Measurements from ENCODE around the gene CPO. TPM values are rescaled to one million over a fixed set of nuclear protein-coding genes. Genes with fewer than 3 reads are reported as not detected.

Gene CPO
- polyA plus RNA-seq, 1 donor (not counting 4 experiments of a cell fraction or from before 2014, with no cell fraction given): 0.25 TPM

DNA sequence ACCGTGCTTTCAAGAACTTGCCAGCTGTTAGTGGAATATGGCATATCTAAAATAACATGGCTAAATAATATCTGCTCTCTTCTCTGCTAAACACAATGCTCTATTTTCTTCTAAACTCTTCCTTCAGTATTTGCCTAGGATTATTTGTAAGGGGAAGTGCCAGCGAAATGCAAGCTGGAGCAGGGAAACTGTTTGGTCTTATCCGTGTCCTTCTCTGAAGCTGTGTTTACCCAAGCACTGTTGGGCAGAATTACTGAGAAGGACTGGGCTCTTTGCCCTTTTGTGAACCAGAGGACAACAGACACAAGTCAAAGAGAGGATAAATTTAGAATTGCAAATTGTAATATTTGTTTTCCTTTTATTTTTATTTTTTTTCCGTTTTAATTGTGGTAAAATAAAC, 23.6 kb downstream of the CPO start:
- H3K27ac ChIP-seq (ENCODE audit: control insufficient read depth, insufficient read depth, low read length): no peak overlapping the region
- H3K36me3 ChIP-seq (ENCODE audit: control insufficient read depth in 2 of 2, extremely low read depth in 1 of 2, insufficient read depth in 2 of 2, low read length in 2 of 2): no peaks in the 10 kb centered on the region
- peak overlapping the region; percentile 71 for H2AFZ ChIP-seq (ENCODE audit: control insufficient read depth, low read length)
- DNase-seq (ENCODE audit: low read depth, low spot score) (no peak), FAIRE-seq (peak; percentile 78)
- TF ChIP-seq, protein P1, sequence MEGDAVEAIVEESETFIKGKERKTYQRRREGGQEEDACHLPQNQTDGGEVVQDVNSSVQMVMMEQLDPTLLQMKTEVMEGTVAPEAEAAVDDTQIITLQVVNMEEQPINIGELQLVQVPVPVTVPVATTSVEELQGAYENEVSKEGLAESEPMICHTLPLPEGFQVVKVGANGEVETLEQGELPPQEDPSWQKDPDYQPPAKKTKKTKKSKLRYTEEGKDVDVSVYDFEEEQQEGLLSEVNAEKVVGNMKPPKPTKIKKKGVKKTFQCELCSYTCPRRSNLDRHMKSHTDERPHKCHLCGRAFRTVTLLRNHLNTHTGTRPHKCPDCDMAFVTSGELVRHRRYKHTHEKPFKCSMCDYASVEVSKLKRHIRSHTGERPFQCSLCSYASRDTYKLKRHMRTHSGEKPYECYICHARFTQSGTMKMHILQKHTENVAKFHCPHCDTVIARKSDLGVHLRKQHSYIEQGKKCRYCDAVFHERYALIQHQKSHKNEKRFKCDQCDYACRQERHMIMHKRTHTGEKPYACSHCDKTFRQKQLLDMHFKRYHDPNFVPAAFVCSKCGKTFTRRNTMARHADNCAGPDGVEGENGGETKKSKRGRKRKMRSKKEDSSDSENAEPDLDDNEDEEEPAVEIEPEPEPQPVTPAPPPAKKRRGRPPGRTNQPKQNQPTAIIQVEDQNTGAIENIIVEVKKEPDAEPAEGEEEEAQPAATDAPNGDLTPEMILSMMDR (optimal IDR thresholded peaks at IDR 0.05 in 1 of 3, IDR thresholded peaks at IDR 0.05 in 1 of 3, conservative IDR thresholded peaks at IDR 0.05 in 1 of 3; ENCODE audit: extremely low read depth in 1 of 3, insufficient read depth in 2 of 3, low read length in 3 of 3): no peak
- H3K27me3 ChIP-seq (ENCODE audit: control insufficient read depth, extremely low read depth, insufficient read depth, low read length): no peaks in the 10 kb centered on the region
- no peak overlapping the region for H3K9ac ChIP-seq (ENCODE audit: control insufficient read depth, extremely low read depth, insufficient read depth, low read length)
- H3K9me1 ChIP-seq (ENCODE audit: control insufficient read depth, extremely low read depth, insufficient read depth, low read length): no peaks in the 10 kb centered on the region
- H4K20me1 ChIP-seq (ENCODE audit: control insufficient read depth, extremely low read depth, insufficient read depth, low read length): no peaks in the 10 kb centered on the region
- dilution Hi-C loops (cut with MboI; ENCODE audit: extremely low pct_ligation_motif_present, low sequenced_read_pairs): no loop called here
- peaks cover 3% of the 10 kb centered on the region for H3K4me1 ChIP-seq (ENCODE audit: control insufficient read depth, extremely low read depth, insufficient read depth, low read length)
- H3K4me3 ChIP-seq (ENCODE audit: control insufficient read depth in 2 of 3, extremely low read depth in 1 of 3, insufficient read depth in 2 of 3, low read depth in 1 of 3, low read length in 3 of 3): no peak overlapping the region
- no peaks in the 10 kb centered on the region for H3K9me3 ChIP-seq (ENCODE audit: control insufficient read depth, low read depth, low read length)
- peak overlapping the region; percentile 34 for H3K4me2 ChIP-seq (ENCODE audit: control insufficient read depth, extremely low read depth, insufficient read depth, low read depth, low read length)
- H3K79me2 ChIP-seq (ENCODE audit: control insufficient read depth, insufficient read depth, low read length): no peaks in the 10 kb centered on the region

DNA sequence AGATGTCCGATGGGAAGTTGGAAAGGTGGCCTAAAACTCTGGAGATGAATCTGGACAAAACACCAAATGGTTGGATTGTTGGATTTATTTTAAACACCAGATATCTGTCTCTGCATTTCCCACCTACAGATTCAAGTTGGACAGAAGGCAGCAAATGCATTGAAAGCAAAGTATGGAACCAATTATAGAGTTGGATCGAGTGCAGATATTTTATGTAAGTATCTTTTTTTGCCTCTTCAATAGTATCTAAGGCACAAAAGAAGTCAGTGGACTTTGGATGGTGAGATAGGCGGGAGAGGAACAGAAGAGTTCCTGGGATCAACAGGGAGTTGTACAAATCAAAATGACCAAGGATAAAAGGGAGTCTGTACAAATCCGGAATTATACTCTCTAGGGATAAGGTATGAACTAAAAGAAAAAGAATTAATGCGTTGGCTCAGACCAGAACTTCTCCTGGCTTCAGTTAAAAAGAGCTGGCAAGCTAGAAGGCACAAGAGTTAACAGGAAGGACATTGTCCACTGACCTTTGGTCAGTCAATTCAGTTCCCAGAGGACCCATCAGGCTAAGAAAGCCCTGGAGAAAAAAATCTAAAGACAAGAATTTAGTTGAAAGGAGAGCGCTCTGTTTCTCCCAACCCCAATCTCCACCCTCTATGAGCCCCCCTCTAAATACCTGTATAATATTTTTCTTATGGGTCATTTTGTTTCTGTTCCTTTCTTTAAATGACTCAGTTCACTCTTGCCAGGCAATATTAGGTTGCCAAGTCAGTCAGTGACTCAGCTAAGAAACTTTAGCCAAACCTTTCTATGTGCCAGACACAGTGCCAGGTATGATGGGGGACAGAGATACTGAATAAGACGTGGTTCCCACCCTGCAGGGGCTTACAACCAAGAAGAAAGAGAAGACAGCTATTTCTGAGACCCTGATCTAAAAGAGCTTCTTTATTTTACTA, 29.1 kb downstream of the CPO start:
- H3K4me2 ChIP-seq (ENCODE audit: control insufficient read depth, extremely low read depth, insufficient read depth, low read depth, low read length): no peak overlapping the region

More for the DNA sequence above, 29.1 kb downstream of the CPO start:
- FAIRE-seq: peak; percentile 48
- no peaks in the 10 kb centered on the region for H3K9me3 ChIP-seq (ENCODE audit: control insufficient read depth, low read depth, low read length)
- no peak for DNase-seq (ENCODE audit: low read depth, low spot score)
- H3K9me1 ChIP-seq (ENCODE audit: control insufficient read depth, extremely low read depth, insufficient read depth, low read length): no peaks in the 10 kb centered on the region
- H3K9ac ChIP-seq (ENCODE audit: control insufficient read depth, extremely low read depth, insufficient read depth, low read length): no peak overlapping the region
- no peak overlapping the region for H3K27ac ChIP-seq (ENCODE audit: control insufficient read depth, insufficient read depth, low read length)
- no peaks in the 10 kb centered on the region for H3K27me3 ChIP-seq (ENCODE audit: control insufficient read depth, extremely low read depth, insufficient read depth, low read length)
- no peaks in the 10 kb centered on the region for H4K20me1 ChIP-seq (ENCODE audit: control insufficient read depth, extremely low read depth, insufficient read depth, low read length)
- H3K4me1 ChIP-seq (ENCODE audit: control insufficient read depth, extremely low read depth, insufficient read depth, low read length): peaks cover 13% of the 10 kb centered on the region
- no peak overlapping the region for H3K4me3 ChIP-seq (ENCODE audit: control insufficient read depth in 2 of 3, extremely low read depth in 1 of 3, insufficient read depth in 2 of 3, low read depth in 1 of 3, low read length in 3 of 3)
- dilution Hi-C loops (cut with MboI; ENCODE audit: extremely low pct_ligation_motif_present, low sequenced_read_pairs): no loop called here
- H3K79me2 ChIP-seq (ENCODE audit: control insufficient read depth, insufficient read depth, low read length): no peaks in the 10 kb centered on the region
- no peak overlapping the region for H2AFZ ChIP-seq (ENCODE audit: control insufficient read depth, low read length)
- TF ChIP-seq EZH2 (IDR thresholded peaks at IDR 0.05; ENCODE audit: low read length): no peak
- TF ChIP-seq, protein P1 (optimal IDR thresholded peaks at IDR 0.05 in 1 of 3, IDR thresholded peaks at IDR 0.05 in 1 of 3, conservative IDR thresholded peaks at IDR 0.05 in 1 of 3; ENCODE audit: extremely low read depth in 1 of 3, insufficient read depth in 2 of 3, low read length in 3 of 3): no peak
- no peaks in the 10 kb centered on the region for H3K36me3 ChIP-seq (ENCODE audit: control insufficient read depth in 2 of 2, extremely low read depth in 1 of 2, insufficient read depth in 2 of 2, low read length in 2 of 2)
